Measurements from ENCODE around the gene ALDH6A1. TPM values are rescaled to one million over a fixed set of nuclear protein-coding genes. Genes with fewer than 3 reads are reported as not detected.
"Not testable (repeated sequence)": the region's sequence is repeated elsewhere in the genome, so short reads cannot be mapped to it uniquely, and the experiment has no call there.

Gene ALDH6A1
- 10 to 100 TPM; 21.7 to 22.5 TPM for total RNA-seq
- 10 to 100 TPM; 22.2 to 23.1 TPM for polyA plus RNA-seq

- H3K4me3 ChIP-seq (ENCODE audit: low read length in 2 of 2): peak within 1 kb of the TSS; percentile 68 to 86
- DNase-seq: peak; percentile 99 to 100 (median 100)
- Mint-ChIP-seq H3K4me1 (peaks cover 20 to 48% (median 33%) of the 10 kb centered on the region in 4 donors), H3K27me3 (no peaks in the 10 kb centered on the region), H3K9me3 (peaks cover 0 to 1% (median 0%) of the 10 kb centered on the region in 8 donors), H3K4me3 (peak within 1 kb of the TSS; percentile 95 to 99 (median 98)), H3K36me3 (peaks cover under 1 to 18% of the 10 kb centered on the region in 2 donors), H3K27ac (peak within 1 kb of the TSS; percentile 90 to 99 (median 96))
- intact Hi-C loops (cut with micrococcal nuclease): loop anchor here (1.0 kb wide), 4 partner anchors 65 to 594 kb away; partner anchors contain the start of genes BBOF1, COQ6, ENTPD5 and FAM161B
- H3K36me3 ChIP-seq (ENCODE audit: insufficient read depth, low read length): no peaks in the 10 kb centered on the region
- peaks cover 25% of the 10 kb centered on the region for H3K4me1 ChIP-seq (ENCODE audit: insufficient read depth, low read length)
- no peaks in the 10 kb centered on the region for H3K9me3 ChIP-seq (ENCODE audit: control insufficient read depth in 1 of 2, low read length in 2 of 2)
- peak within 1 kb of the TSS; percentile 60 for H3K27ac ChIP-seq (ENCODE audit: low read depth, low read length)
- ChIA-PET CTCF (ENCODE audit: partially characterized antibody) (no interaction called here), POLR2A (ENCODE audit: partially characterized antibody) (interaction anchor here (0.6 to 1.9 kb wide), 4 partner anchors 65 to 948 kb away, joined by 3 to 8 read pairs (median 4); partner anchors contain the start of genes BBOF1, ENTPD5, PSEN1 and RIOX1)
- no peaks in the 10 kb centered on the region for H3K27me3 ChIP-seq (ENCODE audit: insufficient read depth, low read length)
Measured at GRCh38 chr14:74084277-74085046, at the start of gene ALDH6A1, which contains the start of gene LIN52. Gene ALDH6A1, minus strand, starts transcription at chr14:74084453. Its CDS starts 59 bp downstream, at chr14:74084394. Gene LIN52, plus strand, starts transcription at chr14:74084956. Its CDS starts 19 bp downstream, at chr14:74084975.

DNA sequence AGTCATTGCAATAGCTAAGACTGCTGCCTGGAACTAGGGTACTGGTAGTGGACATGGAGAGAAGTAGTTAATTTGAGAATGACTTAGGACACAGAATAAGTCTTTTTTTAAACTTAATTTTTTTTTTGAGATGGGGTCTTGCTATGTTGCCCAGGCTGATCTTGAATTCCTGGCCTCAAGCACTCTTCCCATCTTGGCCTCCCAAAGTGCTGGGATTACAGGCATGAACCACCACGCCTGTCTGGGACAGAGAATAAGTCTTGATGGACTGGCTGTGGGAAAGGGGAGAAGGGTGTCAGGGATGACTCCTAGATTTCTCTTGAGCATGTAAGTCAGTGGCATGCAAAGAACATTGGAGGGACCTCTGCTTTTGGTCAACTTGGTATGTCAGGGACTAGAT lies 43.4 kb upstream of the ALDH6A1 start:
- H3K4me1 Mint-ChIP-seq: peaks cover 0 to 3% (median 0%) of the 10 kb centered on the region in 4 donors

DNA sequence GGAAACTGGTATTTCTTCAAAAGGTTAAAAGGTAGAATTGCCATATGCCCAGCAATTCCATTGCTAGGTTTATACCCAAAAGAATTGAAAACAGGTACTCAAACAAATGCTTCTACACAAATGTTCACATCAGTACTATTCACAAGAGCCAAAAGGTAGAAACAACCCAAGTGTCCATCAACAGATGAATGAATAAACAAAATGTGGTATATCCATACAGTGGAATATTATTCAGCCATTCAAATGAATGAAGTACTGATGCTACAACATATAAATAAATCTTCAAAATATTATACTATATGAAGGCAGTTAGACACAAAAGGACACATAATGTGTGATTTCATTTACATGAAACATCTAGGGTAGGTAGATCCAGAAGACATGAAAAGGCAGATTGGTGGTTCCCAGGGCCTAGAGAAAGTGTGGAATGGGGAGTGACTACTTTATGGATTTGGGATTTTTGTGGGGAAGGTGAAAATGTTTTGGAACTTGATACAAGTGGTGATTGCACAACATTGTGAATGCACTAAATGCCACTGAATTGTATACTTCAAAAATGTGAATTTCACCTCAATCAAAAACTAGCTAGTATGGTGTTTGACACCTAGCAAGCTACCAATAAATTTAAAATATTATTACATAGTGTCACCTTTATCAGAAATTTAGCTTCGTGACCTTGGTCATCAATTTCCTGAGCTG lies 42.2 kb upstream of the ALDH6A1 start:
- intact Hi-C loops (cut with micrococcal nuclease): no loop called here
- H3K4me3 Mint-ChIP-seq: no peak overlapping the region
- Histone ChIP-seq H3K27me3 (ENCODE audit: insufficient read depth, low read length) (no peaks in the 10 kb centered on the region), H3K4me3 (ENCODE audit: low read length in 2 of 2) (no peak overlapping the region), H3K9me3 (ENCODE audit: control insufficient read depth in 1 of 2, low read length in 2 of 2) (no peaks in the 10 kb centered on the region), H3K27ac (ENCODE audit: low read depth, low read length) (no peak overlapping the region), H3K36me3 (ENCODE audit: insufficient read depth, low read length) (no peaks in the 10 kb centered on the region), H3K4me1 (ENCODE audit: insufficient read depth, low read length) (no peaks in the 10 kb centered on the region)
- H3K4me1 Mint-ChIP-seq: peaks cover 0 to 3% (median 0%) of the 10 kb centered on the region in 4 donors
- no peak for DNase-seq
- H3K9me3 Mint-ChIP-seq: peaks cover 0 to 5% (median 0%) of the 10 kb centered on the region in 8 donors
- no peak overlapping the region for H3K27ac Mint-ChIP-seq
- CTCF ChIA-PET (ENCODE audit: partially characterized antibody): no interaction called here
- H3K27me3 Mint-ChIP-seq: no peaks in the 10 kb centered on the region
- H3K36me3 Mint-ChIP-seq: peaks cover 17 to 28% of the 10 kb centered on the region in 2 donors
- POLR2A ChIA-PET (ENCODE audit: partially characterized antibody): no interaction called here

More for the DNA sequence above, 43.4 kb upstream of the ALDH6A1 start:
- ChIA-PET CTCF (ENCODE audit: partially characterized antibody) (no interaction called here), POLR2A (ENCODE audit: partially characterized antibody) (no interaction called here)
- no peak overlapping the region for H3K27ac Mint-ChIP-seq
- no peaks in the 10 kb centered on the region for H3K4me1 ChIP-seq (ENCODE audit: insufficient read depth, low read length)
- H3K4me3 Mint-ChIP-seq: no peak overlapping the region
- H3K36me3 Mint-ChIP-seq: peaks cover 17 to 28% of the 10 kb centered on the region in 2 donors
- H3K9me3 Mint-ChIP-seq: peaks cover 0 to 5% (median 0%) of the 10 kb centered on the region in 8 donors
- H3K27me3 ChIP-seq (ENCODE audit: insufficient read depth, low read length): no peaks in the 10 kb centered on the region
- DNase-seq: no peak
- H3K4me3 ChIP-seq (ENCODE audit: low read length in 2 of 2): no peak overlapping the region
- H3K9me3 ChIP-seq (ENCODE audit: control insufficient read depth in 1 of 2, low read length in 2 of 2): no peaks in the 10 kb centered on the region
- intact Hi-C loops (cut with micrococcal nuclease): no loop called here
- no peaks in the 10 kb centered on the region for H3K27me3 Mint-ChIP-seq
- H3K36me3 ChIP-seq (ENCODE audit: insufficient read depth, low read length): no peaks in the 10 kb centered on the region
- no peak overlapping the region for H3K27ac ChIP-seq (ENCODE audit: low read depth, low read length)

- POLR2A ChIA-PET (ENCODE audit: partially characterized antibody); H3K4me1 Mint-ChIP-seq: not testable (repeated sequence)
Measured at GRCh38 chr14:74125487-74125886, 41.2 kb upstream of the ALDH6A1 start.

DNA sequence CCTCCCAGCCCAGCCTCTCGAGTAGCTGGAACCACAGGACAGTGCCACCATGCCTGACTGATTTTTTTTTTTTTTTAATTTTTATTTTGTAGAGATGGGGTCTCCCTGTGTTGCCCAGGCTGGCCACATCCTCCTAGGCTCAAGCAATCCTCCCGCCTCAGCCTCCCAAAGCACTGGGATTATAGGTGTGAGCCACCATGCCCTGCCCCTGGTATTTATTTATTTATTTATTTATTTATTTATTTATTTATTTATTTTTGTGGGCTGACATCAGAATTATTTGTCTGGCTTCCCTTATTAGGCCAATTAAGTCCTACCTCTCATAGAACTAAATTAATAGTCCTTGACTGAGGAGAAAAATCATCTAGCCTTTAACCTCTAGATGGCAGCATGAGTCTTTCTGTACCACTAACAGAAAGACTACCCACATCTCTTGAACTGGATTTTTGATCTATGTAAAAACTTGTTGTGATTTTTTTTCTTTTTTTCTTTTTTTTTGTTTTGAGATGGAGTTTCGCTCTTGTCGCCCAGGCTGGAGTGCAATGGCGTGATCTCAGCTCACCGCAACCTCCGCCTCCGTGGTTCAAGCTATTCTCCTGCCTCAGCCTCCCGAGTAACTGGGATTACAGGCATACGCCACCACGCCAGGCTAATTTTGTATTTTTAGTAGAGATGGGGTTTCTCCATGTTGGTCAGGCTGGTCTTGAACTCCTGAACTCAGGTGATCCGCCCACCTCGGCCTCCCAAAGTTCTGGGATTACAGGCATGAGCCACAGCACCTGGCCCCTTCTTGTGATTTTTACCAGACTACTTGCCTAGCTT lies 27.4 kb upstream of the ALDH6A1 start:
- H3K4me1 Mint-ChIP-seq; H3K9me3 ChIP-seq (ENCODE audit: control insufficient read depth in 1 of 2, low read length in 2 of 2); H3K27me3 ChIP-seq (ENCODE audit: insufficient read depth, low read length); H3K27ac ChIP-seq (ENCODE audit: low read depth, low read length); H3K27ac Mint-ChIP-seq; H3K36me3 ChIP-seq (ENCODE audit: insufficient read depth, low read length); H3K4me1 ChIP-seq (ENCODE audit: insufficient read depth, low read length); H3K4me3 ChIP-seq (ENCODE audit: low read length in 2 of 2); H3K9me3 Mint-ChIP-seq; H3K4me3 Mint-ChIP-seq; H3K27me3 Mint-ChIP-seq: not testable (repeated sequence)
- ChIA-PET POLR2A (ENCODE audit: partially characterized antibody) (interaction anchor here (0.9 kb wide), 1 partner anchor 34 kb away, joined by 3 read pairs; no protein-coding TSS in a partner anchor), CTCF (ENCODE audit: partially characterized antibody) (interaction anchor here (0.9 to 1.9 kb wide), 13 partner anchors 11 to 608 kb away, joined by 3 to 9 read pairs (median 4); no protein-coding TSS in a partner anchor)
- peak in 4 of 5 donors; percentile 22 to 43 (median 28) for DNase-seq
- peaks cover 16 to 29% of the 10 kb centered on the region in 2 donors for H3K36me3 Mint-ChIP-seq
- intact Hi-C loops (cut with micrococcal nuclease): loop anchor here (1.0 kb wide), 1 partner anchor 140 kb away; no protein-coding TSS in a partner anchor

More at GRCh38 chr14:74125487-74125886, 41.2 kb upstream of the ALDH6A1 start:
- H3K4me3 Mint-ChIP-seq; H3K27ac ChIP-seq (ENCODE audit: low read depth, low read length); intact Hi-C loops (cut with micrococcal nuclease); H3K9me3 ChIP-seq (ENCODE audit: control insufficient read depth in 1 of 2, low read length in 2 of 2); H3K9me3 Mint-ChIP-seq; H3K36me3 ChIP-seq (ENCODE audit: insufficient read depth, low read length); DNase-seq; CTCF ChIA-PET (ENCODE audit: partially characterized antibody); H3K27ac Mint-ChIP-seq; H3K27me3 Mint-ChIP-seq; H3K4me1 ChIP-seq (ENCODE audit: insufficient read depth, low read length); H3K4me3 ChIP-seq (ENCODE audit: low read length in 2 of 2); H3K27me3 ChIP-seq (ENCODE audit: insufficient read depth, low read length): not testable (repeated sequence)
- H3K36me3 Mint-ChIP-seq: peaks cover 25 to 34% of the 10 kb centered on the region in 2 donors

DNA sequence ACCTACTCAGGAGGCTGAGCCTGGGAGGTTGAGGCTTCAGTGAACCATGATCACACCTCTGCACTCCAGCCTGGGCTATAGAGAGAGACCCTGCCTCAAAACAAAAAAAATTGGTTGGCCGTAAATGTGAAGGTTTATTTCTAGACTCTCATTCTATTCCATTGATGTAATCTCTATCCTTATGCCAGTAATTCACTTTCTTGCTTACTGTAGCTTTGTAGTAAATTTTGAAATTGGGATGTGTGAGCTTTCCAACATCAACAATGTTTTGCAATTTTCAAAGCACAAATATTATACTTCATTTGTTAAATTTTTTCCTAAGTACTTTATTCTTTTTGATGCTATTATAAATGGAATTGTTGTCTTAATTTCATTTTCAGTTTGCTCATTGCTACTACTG lies 25.1 kb upstream of the ALDH6A1 start:
- intact Hi-C loops (cut with micrococcal nuclease): no loop called here
- Histone ChIP-seq H3K4me1 (ENCODE audit: insufficient read depth, low read length) (no peaks in the 10 kb centered on the region), H3K9me3 (ENCODE audit: control insufficient read depth in 1 of 2, low read length in 2 of 2) (no peaks in the 10 kb centered on the region), H3K27ac (ENCODE audit: low read depth, low read length) (no peak overlapping the region), H3K27me3 (ENCODE audit: insufficient read depth, low read length) (no peaks in the 10 kb centered on the region), H3K4me3 (ENCODE audit: low read length in 2 of 2) (no peak overlapping the region), H3K36me3 (ENCODE audit: insufficient read depth, low read length) (no peaks in the 10 kb centered on the region)
- Mint-ChIP-seq H3K27me3 (no peaks in the 10 kb centered on the region), H3K27ac (no peak overlapping the region), H3K36me3 (peaks cover 23 to 28% of the 10 kb centered on the region in 2 donors), H3K4me3 (no peak overlapping the region), H3K9me3 (no peaks in the 10 kb centered on the region), H3K4me1 (no peaks in the 10 kb centered on the region)
- ChIA-PET CTCF (ENCODE audit: partially characterized antibody) (interaction anchor here (1.2 kb wide), 1 partner anchor 143 kb away, joined by 7 read pairs; no protein-coding TSS in a partner anchor), POLR2A (ENCODE audit: partially characterized antibody) (no interaction called here)
- no peak for DNase-seq

Measured in CD4-positive, alpha-beta memory T cell (primary cell).